Caco-2 (cell line): ENCODE results near the gene NAT9. TPM values are rescaled to one million over a fixed set of nuclear protein-coding genes. Genes with fewer than 3 reads are reported as not detected.

Experiments
- BruUV-seq: library from RNA; stranded (reverse); fragments of 400-500 nt; replicated peaks from 2 replicates; lab custom pipeline; 2021; lab: Mats Ljungman, UMichigan
- CTCF ChIA-PET: fragments of 300-600 bp; sonication (Branson Sonifier 250); formaldehyde crosslinking; loops from one replicate; lab custom pipeline; 2022; ENCODE audit warnings: antibody characterized with exemption; lab: Charles Lee
- POLR2A ChIA-PET: fragments of 300-600 bp; sonication (Branson Sonifier 250); formaldehyde crosslinking; loops from one replicate; lab custom pipeline; 2022; ENCODE audit warnings: antibody characterized with exemption; lab: Charles Lee
- DNase-seq, 2 experiments: peaks; one replicate each; pipeline versions ENCODE4 v3.0.0 to v3.0.0-alpha.2; 2020 to 2022
- H3K27me3 ChIP-seq: replicated peaks from 2 replicates; pipeline ENCODE4 v1.6.0; 2011; ENCODE audit warnings: low read length; ENCODE audit not compliant: control insufficient read depth, insufficient read depth
- H3K36me3 ChIP-seq: 2 replicates; pipeline ENCODE4 v1.5.1; 2011; ENCODE audit warnings: low read length; ENCODE audit not compliant: control insufficient read depth, insufficient read depth
- H3K4me1 ChIP-seq: fragments of 250-450 bp; sonication (Bioruptor Pico); 2 replicates; pipeline ENCODE4 v1.5.1; 2020; ENCODE audit warnings: mild to moderate bottlenecking
- H3K4me3 ChIP-seq: 2 replicates; pipeline ENCODE4 v1.5.1; 2011; ENCODE audit warnings: low read depth, mild to moderate bottlenecking, control low read depth, low read length
- H3K9me3 ChIP-seq: fragments of 250-450 bp; sonication (Bioruptor Pico); 2 replicates; pipeline ENCODE4 v1.5.1; 2020; ENCODE audit warnings: mild to moderate bottlenecking, moderate library complexity
- H3K27ac Mint-ChIP-seq: one replicate; pipeline ENCODE4 v1.8.0; 2022; ENCODE audit warnings: mixed read lengths; ENCODE audit not compliant: unreplicated experiment
- H3K27me3 Mint-ChIP-seq: one replicate; pipeline ENCODE4 v1.8.0; 2022; ENCODE audit warnings: mixed read lengths; ENCODE audit not compliant: insufficient read depth, unreplicated experiment
- H3K36me3 Mint-ChIP-seq: one replicate; pipeline ENCODE4 v1.8.0; 2022; ENCODE audit warnings: mild to moderate bottlenecking, mixed read lengths; ENCODE audit not compliant: insufficient read depth, unreplicated experiment
- H3K4me1 Mint-ChIP-seq: one replicate; pipeline ENCODE4 v1.8.0; 2022; ENCODE audit warnings: low read depth, mixed read lengths; ENCODE audit not compliant: unreplicated experiment
- H3K4me3 Mint-ChIP-seq: one replicate; pipeline ENCODE4 v1.8.0; 2022; ENCODE audit warnings: mild to moderate bottlenecking, moderate library complexity, mixed read lengths; ENCODE audit not compliant: unreplicated experiment
- H3K9me3 Mint-ChIP-seq: one replicate; pipeline ENCODE4 v1.8.0; 2022; ENCODE audit warnings: mixed read lengths; ENCODE audit not compliant: unreplicated experiment
- intact Hi-C: fragments of 100-400 bp; cut with micrococcal nuclease; formaldehyde crosslinking; loops from one replicate; pipeline ENCODE4 v1.10.0; 2022; ENCODE audit not compliant: unreplicated experiment
- total RNA-seq: library from RNA; stranded (reverse); gene quantifications from 2 replicates; pipeline ENCODE4 v1.2.3, GENCODE V29; 2022
- TF ChIP-seq, protein P1 (sequence below), 2 experiments: fragments of 200-600 bp in 1 of 2; IDR thresholded peaks; 1 replicate in 1 of 2; 2 replicates in 1 of 2; pipeline versions ENCODE4 v1.5.1 to v1.8.0; 2011 to 2022; ENCODE audit warnings: antibody characterized with exemption in 1 of 2, control low read depth in 1 of 2, inconsistent platforms in 1 of 2, low read depth in 1 of 2, low read length in 1 of 2, mild to moderate bottlenecking in 1 of 2, moderate library complexity in 1 of 2; ENCODE audit not compliant: insufficient read depth in 1 of 2, severe bottlenecking in 1 of 2, unreplicated experiment in 1 of 2

The NAT9 gene
- total RNA-seq, 1 experiment from 2014 or later: 84.5 TPM

DNA sequence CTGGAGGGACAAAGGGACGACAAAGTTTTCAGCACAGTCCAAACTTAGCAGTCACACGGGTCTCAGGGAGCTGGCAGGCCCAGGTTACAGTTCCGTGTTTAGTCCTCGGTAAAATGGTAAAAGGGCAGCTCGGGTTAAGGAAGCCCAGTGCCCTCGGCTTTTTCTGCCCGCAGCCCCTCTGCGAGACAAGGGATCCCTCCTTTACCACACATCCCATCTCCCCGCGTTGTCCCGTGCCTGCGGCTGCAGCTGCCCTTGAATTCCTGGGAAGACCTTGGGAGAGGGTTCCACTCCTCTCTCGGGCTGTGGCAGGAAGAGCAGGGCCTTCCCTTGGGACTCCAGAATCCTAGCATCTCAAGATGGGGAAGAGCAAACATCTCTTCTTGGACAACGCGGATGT is 46.3 kb downstream of the NAT9 start:
- H3K4me3 Mint-ChIP-seq: no peak overlapping the region
- H3K27ac Mint-ChIP-seq: no peak overlapping the region
- no peaks in the 10 kb centered on the region for H3K27me3 ChIP-seq
- intact Hi-C loops: no loop called here
- H3K27me3 Mint-ChIP-seq: no peaks in the 10 kb centered on the region
- CTCF ChIA-PET: no interaction called here
- no peak overlapping the region for H3K4me3 ChIP-seq
- peaks cover 3% of the 10 kb centered on the region for H3K4me1 Mint-ChIP-seq
- no peak for DNase-seq
- H3K36me3 Mint-ChIP-seq: no peaks in the 10 kb centered on the region
- H3K4me1 ChIP-seq: no peaks in the 10 kb centered on the region
- TF ChIP-seq, protein P1, sequence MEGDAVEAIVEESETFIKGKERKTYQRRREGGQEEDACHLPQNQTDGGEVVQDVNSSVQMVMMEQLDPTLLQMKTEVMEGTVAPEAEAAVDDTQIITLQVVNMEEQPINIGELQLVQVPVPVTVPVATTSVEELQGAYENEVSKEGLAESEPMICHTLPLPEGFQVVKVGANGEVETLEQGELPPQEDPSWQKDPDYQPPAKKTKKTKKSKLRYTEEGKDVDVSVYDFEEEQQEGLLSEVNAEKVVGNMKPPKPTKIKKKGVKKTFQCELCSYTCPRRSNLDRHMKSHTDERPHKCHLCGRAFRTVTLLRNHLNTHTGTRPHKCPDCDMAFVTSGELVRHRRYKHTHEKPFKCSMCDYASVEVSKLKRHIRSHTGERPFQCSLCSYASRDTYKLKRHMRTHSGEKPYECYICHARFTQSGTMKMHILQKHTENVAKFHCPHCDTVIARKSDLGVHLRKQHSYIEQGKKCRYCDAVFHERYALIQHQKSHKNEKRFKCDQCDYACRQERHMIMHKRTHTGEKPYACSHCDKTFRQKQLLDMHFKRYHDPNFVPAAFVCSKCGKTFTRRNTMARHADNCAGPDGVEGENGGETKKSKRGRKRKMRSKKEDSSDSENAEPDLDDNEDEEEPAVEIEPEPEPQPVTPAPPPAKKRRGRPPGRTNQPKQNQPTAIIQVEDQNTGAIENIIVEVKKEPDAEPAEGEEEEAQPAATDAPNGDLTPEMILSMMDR (IDR thresholded peaks at IDR 0.05; ENCODE audit: insufficient read depth in 1 of 2, low read depth in 1 of 2, low read length in 1 of 2, severe bottlenecking in 1 of 2, unreplicated experiment in 1 of 2): no peak
- no peaks in the 10 kb centered on the region for H3K36me3 ChIP-seq
- H3K9me3 ChIP-seq: 0 out of 2 replicates have a peak, but pooled peaks cover 3% of the 10 kb centered on the region
- POLR2A ChIA-PET: no interaction called here
- H3K9me3 Mint-ChIP-seq: no peaks in the 10 kb centered on the region
- BruUV-seq: no TSS peak

DNA sequence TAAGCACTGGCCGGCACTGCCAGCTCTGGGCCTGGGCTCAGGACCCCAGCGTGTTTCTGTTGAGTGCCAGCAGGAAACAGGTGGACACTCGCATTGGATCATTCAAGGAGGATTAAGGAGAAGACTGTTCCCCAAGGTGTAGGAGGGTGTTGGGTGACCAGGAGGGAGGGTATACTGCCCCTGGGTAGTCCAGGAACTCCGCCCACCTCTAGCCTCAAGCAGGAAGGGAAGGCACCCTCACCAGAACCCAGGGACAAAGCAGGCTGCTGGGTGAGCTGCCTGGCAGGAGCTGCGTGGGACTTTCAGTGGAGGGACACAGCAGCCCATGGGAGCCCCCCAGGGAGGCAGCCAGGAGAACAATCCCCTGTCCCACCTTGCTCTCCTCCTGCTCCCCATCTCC is 46.8 kb downstream of the NAT9 start:
- no TSS peak for BruUV-seq

DNA sequence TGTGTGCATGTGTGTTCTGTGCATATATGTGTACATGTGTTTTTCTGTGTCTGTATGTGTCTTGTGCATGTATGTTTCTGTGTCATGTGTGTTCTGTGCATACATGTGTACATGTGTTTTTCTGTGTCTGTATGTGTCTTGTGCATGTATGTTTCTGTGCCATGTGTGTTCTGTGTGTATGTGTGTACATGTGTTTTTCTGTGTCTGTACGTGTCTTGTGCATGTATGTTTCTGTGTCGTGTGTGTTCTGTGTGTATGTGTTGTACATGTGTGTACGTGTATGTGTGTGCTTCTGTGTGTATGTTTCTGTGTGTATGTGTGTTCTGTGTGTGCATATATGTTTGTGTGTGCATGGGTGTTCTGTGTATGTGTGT is 47.5 kb downstream of the NAT9 start:
- H3K9me3 Mint-ChIP-seq: no peaks in the 10 kb centered on the region
- Histone ChIP-seq H3K4me3 (no peak overlapping the region), H3K36me3 (no peaks in the 10 kb centered on the region), H3K9me3 (0 out of 2 replicates have a peak, but pooled peaks cover 3% of the 10 kb centered on the region), H3K4me1 (no peaks in the 10 kb centered on the region), H3K27me3 (no peaks in the 10 kb centered on the region)
- no peak overlapping the region for H3K27ac Mint-ChIP-seq
- BruUV-seq: no TSS peak
- intact Hi-C loops: no loop called here
- ChIA-PET CTCF (no interaction called here), POLR2A (no interaction called here)
- no peak for DNase-seq
- TF ChIP-seq, protein P1 (IDR thresholded peaks at IDR 0.05; ENCODE audit: insufficient read depth in 1 of 2, low read depth in 1 of 2, low read length in 1 of 2, severe bottlenecking in 1 of 2, unreplicated experiment in 1 of 2): no peak
- H3K36me3 Mint-ChIP-seq: no peaks in the 10 kb centered on the region
- H3K4me1 Mint-ChIP-seq: peaks cover 6% of the 10 kb centered on the region
- no peak overlapping the region for H3K4me3 Mint-ChIP-seq
- no peaks in the 10 kb centered on the region for H3K27me3 Mint-ChIP-seq

More for the DNA sequence above, 46.8 kb downstream of the NAT9 start:
- Histone ChIP-seq H3K4me1 (no peaks in the 10 kb centered on the region), H3K9me3 (0 out of 2 replicates have a peak, but pooled peaks cover 3% of the 10 kb centered on the region), H3K27me3 (no peaks in the 10 kb centered on the region), H3K36me3 (no peaks in the 10 kb centered on the region), H3K4me3 (no peak overlapping the region)
- DNase-seq: no peak
- H3K27me3 Mint-ChIP-seq: no peaks in the 10 kb centered on the region
- ChIA-PET POLR2A (no interaction called here), CTCF (no interaction called here)
- no peaks in the 10 kb centered on the region for H3K36me3 Mint-ChIP-seq
- peaks cover 3% of the 10 kb centered on the region for H3K4me1 Mint-ChIP-seq
- H3K27ac Mint-ChIP-seq: no peak overlapping the region
- TF ChIP-seq, protein P1 (IDR thresholded peaks at IDR 0.05; ENCODE audit: insufficient read depth in 1 of 2, low read depth in 1 of 2, low read length in 1 of 2, severe bottlenecking in 1 of 2, unreplicated experiment in 1 of 2): no peak
- H3K4me3 Mint-ChIP-seq: no peak overlapping the region
- no peaks in the 10 kb centered on the region for H3K9me3 Mint-ChIP-seq
- intact Hi-C loops: no loop called here
